Vagina (tissue), 2 donors: ENCODE data around the gene DIRAS2.

ENCODE experiments used
- CTCF ChIP-seq, 3 experiments: fragments of 450-650 bp in 2 of 3; fragments of 200-600 bp in 1 of 3; sonication (generic) in 1 of 3; IDR thresholded peaks; one replicate each; pipeline ENCODE4 v1.5.1; 2017 to 2019; ENCODE audit warnings: antibody characterized with exemption in 3 of 3, mild to moderate bottlenecking in 2 of 3, moderate library complexity in 2 of 3
- POLR2A ChIP-seq, 2 donors: fragments of 450-650 bp; IDR thresholded peaks; one replicate each; pipeline ENCODE4 v1.6.1; 2017; ENCODE audit warnings: antibody characterized with exemption in 2 of 2, mild to moderate bottlenecking in 2 of 2, moderate library complexity in 2 of 2
- POLR2AphosphoS5 ChIP-seq, 2 donors: sonication (generic); formaldehyde crosslinking; IDR thresholded peaks; one replicate each; pipeline ENCODE4 v1.9.0; 2017; ENCODE audit warnings: antibody characterized with exemption in 2 of 2, mild to moderate bottlenecking in 2 of 2, low read depth in 1 of 2; ENCODE audit not compliant: insufficient read depth in 1 of 2

GRCh38 chr9:90593646-90594045 is 49.0 kb downstream of the DIRAS2 start:
- TF ChIP-seq POLR2AphosphoS5 (IDR thresholded peaks at IDR 0.05; ENCODE audit: insufficient read depth in 1 of 2, low read depth in 1 of 2), result no peak
- no peak for TF ChIP-seq POLR2A (IDR thresholded peaks at IDR 0.05)
- TF ChIP-seq CTCF (IDR thresholded peaks at IDR 0.05), result no peak
